ENCODE results near the gene TBX4. TPM values are rescaled to one million over a fixed set of nuclear protein-coding genes. Genes with fewer than 3 reads are reported as not detected.

TBX4 gene
- total RNA-seq, 1 donor from 2014 or later, result 1.6 TPM

DNA sequence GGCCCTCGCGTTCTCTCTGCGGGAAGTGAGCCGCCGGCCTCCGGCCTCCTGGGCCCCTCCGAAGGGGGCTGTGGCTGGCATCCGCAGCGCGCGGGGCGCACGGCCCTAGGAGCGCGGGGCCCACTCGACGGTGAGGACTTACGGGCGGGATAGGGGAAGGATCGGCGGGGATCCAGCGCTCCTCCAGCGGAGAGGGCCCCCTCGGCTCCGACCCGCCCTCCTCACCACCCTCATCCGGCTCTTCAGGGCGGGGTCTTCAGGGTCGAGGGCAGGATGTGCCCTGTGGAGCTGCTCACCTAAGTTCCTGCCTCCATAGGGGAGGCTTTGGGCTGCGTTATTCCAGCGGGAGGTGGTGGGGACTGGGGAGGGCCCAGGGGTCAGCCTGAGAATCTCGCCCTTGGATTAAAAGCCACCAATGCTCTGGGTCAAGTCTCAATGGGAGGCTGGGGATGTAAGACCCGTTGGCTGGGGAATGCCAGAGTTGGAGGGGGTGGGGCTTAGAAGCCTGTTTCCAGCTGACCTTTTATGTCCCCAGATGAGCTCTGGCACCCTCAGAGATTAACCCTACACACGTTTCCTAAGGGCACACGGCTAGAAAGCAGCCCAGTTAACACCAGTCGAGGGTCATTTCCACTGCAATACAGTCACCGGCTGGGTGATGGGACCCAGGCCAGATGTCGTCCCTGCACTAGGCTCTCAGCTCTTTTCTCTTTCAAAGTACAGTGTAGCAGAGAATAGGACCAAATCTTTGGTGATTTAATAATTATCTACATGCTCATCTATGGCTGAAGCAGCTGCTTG, 39.2 kb upstream of the TBX4 start:
- DNase-seq (ENCODE audit: low spot score), result no peak

DNA sequence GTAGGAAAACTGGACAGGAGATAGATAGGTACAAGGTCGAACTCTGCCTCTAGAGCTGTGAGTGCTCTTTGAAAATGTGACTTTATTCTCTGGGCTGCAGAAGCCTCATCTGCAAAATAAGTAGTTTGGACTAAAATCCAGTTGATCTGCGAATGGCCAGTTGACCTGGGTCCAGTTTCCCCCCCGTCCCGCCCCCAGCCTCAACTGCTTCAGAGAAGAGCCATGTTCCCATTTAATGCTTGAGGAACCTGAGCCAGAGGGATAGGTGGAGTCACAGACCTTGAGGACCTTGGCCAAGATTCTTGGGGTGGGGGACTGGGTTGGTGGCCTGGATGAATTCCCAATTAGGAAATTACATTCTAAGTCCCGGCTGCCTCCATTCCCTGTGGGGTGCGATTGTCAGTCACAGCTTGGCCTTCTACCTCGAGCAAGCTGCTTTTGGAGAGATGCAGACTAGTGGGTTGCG, 38.5 kb upstream of the TBX4 start:
- DNase-seq (ENCODE audit: low spot score), result no peak

DNA sequence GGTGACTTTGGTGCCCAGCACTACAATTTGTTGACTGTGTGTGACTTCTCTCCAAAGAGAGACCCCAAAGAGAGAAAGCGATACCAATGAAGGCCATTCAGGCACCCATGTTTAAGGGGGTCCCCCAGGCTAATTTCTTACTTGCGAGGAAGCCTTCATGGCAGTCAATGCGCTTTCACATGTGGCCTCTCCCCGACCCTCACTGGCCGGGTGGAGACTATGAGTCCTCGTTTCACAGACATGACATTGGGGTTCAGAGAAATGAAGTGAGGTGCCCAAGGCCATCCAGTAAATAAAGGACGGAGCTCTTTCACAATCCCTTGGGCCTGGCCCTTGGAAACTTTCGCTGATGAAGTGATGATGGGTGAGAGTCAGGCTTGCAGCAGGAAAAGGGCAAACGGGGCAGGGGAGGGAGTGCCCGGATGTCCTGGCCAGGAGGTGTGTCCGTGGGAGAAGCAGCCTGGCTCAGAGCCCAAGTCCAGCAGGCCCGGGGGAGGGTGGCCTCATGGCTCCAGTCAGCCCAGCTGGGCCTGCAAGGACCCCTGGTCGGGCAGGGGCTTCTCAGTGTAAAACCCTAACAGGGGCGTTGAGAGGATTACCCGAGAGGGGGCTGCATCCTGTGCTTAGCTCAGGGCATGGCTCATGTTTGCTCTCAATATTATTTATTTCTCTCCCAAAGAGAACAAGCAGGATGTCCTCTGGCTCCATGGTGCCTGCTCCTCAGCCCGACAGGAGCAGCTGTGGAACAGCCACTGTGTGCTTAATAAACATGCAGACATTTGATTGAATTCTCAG, 37.9 kb upstream of the TBX4 start:
- DNase-seq (ENCODE audit: low spot score), result no peak

DNA sequence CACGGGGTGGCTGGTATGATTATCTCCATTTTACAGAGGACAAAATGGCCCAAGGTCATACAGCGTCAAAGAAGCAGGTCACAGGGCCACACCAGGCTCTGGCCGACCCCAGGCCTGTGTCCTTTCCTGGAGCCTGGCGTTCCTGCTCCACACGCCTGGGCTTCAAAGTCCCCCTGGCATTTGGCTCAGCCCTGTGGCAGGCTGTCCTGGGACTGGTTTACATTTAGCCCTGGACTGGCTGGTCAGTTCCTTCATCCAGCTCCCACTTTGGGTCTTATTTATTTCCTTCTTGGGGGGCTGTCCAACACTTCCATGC, 37.3 kb upstream of the TBX4 start:
- no peak for DNase-seq (ENCODE audit: low spot score)

DNA sequence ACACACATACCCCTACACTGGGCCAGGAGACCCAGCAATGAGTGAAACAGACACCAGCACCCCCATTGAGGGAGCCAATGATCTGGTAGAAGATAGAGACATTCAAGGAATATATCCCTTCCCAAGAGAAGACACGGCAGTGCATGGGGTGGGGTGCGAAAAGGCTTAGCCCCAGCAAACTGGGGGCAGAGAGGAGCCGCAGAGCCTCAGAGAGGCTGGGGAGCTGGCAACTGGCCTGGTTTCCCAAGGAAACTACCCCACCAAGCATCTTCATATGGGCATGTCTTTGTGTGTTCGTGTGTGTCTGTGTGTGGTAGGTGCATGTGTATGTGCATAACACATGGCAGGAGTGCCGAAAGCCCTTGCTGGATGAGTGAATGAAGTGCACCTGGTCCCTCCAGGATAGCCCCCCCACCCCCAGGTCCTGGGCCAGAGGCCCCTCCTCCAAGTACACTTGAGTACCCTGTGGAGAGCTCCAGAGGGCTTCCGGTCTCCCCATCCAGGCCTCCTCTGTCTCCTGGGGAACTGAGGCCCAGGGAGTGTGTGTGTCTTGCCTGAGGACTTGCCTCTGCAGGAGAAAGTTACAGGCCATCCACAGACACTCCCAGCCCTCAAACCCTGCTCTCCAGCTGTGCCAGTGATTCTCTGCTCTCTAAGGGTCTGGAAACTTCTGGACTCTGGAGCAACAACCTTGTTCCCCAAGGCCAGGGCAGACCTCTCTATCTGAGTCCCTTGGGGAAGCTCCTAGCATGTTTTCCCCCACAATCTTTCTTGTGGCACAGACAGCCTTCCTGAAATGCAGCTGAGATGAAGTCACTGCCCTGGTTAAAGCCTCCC, 36.6 kb upstream of the TBX4 start:
- no peak for DNase-seq (ENCODE audit: low spot score)

DNA sequence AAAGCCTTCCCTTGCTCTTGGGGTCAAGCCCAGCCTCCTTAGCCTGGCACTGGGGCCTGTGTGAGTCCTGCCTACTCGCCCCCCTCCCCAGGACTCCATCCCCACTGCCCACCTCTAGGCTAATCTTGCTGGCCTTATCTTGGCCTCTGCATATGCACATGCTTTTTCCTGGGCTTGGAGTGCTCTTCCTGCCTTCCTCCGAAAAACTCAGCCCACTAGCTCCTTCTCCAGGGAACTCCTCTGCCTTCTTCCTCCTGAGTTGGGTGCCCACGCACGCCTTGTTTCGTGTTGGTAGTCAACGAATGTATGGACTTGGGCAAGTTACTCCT, 36.0 kb upstream of the TBX4 start:
- DNase-seq (ENCODE audit: low spot score), result no peak

DNA sequence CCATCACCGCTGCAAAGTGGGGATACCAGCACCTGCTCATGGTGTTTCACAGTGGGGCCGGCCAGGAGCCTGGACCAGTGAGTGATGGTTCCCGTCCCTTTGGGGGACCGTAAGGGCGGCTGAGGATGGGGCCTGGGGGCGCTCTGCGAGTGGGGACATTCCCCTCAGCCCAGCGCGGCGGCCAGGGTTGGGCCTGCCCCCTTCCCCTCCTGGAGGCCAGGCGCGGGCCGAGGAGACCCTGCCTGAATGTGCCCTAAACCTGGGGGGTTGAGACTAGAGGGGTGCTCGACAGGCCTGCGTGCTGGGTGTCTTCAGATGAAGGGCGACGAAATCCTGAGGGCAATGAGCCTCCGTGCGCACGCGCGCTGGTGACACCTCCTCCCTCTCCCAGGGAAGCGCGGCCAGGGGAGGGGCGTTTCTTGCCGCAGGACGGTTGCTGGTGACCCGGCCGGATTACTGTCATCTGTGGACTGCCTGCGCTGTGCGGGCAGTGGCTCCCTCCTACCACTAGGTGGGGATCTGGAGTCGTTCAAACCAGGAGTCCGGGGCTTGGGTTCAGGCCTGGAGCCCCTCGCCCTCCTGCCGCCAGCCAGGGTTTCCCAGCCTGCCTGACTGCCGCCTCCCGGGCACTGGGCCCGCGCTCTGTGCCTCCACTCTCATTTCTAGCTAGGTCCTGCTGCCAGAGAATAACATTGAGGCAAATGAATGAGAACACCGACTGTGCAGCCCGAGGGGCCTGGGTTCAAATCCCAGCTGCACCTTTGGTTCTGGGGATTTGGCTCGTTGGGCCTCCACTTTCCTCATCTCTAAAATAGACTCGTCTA, 35.5 kb upstream of the TBX4 start:
- DNase-seq (ENCODE audit: low spot score), result peak; percentile 86

DNA sequence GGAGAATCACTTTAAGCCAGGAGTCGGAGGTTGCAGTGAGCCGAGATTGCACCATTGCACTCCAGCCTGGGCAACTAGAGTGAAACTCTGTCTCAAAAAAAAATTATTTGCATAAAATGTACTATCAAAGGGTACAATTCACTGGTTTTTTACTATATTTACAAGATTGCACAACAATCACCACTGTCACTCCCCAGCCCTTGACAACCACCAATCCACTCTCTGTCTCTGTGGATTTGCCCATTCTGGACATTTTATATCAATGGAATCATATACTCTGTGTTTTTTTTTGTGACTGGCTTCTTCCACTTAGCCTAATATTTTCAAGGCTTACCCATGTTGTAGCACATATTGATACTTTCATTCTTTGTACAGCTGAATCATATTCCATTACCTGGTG, 33.8 kb upstream of the TBX4 start:
- no peak for DNase-seq (ENCODE audit: low spot score)

DNA sequence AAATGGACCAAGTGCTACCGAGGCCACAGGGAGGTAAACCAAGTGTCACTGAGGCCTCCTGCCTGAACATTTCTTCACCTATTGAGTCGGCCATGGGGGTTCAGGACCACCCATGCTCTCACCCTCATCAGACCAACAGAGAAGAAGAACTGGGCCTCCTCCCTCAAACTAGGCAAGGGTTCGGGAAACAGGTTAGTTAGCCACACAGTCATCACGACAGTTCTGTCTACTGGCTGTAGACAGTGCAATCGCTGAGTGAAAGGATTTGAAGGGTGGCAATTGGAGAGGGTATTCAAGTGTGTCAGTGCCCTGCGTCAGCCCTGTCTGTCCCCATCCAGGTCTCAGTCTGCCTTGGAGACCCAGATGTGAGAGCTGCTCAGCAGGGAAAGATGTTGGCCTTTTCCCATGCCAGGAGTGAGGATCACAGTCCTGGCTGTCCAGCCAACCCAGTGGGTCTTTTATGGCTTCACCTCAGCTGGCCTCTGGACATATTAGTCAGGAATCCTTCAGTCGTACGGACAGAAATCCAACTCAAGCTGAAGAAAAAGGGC, 32.7 kb upstream of the TBX4 start:
- no peak for DNase-seq (ENCODE audit: low spot score)

DNA sequence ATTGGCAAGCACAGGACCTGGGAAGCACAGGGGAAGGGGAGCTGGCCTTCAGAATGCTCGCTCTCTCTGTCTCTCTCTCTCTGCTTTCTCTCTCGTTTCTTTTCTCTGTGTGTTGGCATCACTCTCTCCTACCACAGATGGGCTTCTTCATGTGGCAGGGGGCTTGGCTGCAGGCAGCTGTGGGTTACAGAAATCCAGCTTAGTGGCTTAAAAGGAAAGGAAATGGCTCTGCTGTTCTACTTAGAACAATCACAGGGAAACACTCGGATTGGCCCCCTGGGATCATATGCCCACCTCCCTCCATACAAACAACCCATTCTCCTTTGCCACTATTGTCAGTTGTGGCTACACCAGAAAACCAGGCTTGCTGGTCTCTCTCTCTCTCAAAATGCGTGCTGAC, 32.2 kb upstream of the TBX4 start:
- DNase-seq (ENCODE audit: low spot score), result no peak

DNA sequence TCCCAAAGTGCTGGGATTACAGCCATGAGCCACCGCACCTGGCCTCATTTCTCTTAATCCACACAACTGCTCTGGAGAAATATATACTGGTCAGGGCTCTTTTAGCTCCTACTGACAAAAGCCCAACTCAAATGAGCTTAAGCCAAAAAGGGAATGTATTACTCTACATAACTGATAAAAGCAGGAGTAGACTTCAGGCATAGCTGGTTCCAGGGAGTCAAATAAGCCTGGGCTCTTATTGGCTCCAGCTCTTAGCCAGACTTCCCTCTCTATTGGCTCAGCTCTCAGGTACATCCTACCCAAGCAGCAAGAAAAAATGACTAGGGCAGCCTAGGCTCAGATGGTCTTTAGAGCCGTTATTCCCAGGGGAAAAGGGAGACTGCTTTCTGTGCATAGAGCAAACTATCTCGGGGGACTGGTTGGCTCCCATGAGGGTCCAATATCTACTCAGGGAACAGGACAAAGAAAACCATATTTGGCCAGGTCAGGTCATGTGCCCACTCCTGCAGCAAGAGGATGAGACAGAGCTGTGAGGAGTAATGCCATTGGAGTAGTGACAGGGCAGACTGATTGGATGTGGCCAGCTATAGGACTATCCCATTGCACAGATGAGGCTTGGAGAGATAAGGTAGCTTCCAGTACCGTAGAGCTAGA, 31.4 kb upstream of the TBX4 start:
- DNase-seq (ENCODE audit: low spot score), result no peak

DNA sequence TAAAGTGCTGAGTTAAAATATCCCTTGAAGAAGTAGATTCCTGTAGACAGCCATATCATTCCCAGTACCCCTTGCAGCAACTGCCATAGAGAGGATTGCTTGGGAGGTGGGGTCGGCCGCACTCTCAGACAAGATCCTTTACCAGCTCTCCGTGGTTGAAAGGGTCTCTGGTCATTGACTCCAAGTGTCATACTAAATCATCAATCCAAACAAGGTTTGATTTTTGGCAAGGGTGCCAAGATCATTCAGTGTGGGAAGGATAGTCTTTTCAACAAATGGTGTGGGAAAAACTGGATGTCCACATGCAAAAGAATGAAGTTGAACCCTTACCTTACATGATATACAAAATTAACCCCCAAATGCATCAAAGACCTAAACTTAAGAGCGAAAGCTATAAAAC, 30.8 kb upstream of the TBX4 start:
- no peak for DNase-seq (ENCODE audit: low spot score)

DNA sequence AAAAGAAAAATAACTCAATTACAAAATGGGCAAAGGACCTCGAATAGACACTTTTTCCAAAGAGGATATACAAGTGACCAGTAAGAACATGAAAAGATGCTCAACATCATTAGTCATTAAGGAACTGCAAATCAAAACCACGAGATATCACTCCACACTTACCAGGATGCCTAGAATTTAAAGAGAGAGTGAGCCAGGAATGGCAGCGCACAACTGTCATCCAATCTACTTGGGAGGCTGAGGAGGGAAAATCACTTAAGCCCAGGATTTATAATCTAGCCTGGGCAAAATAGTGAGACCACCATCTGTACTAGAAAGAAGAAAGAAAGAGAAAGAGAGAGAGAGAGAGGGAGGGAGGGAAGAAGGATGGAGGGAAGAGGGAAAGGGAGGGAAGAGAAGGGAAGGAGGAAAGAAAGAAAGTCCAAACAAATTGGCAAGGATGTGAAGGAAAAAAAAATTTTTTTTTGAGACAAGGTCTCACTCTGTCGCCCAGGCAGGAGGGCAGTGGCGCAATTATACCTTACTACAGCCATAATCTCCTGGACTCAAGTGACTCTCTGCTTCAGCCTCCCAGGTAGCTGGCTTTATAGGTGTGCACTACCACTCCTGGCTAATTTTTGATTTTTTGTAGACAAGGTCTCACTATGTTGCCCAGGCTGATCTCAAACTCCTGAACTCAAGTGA, 30.0 kb upstream of the TBX4 start:
- no peak for DNase-seq (ENCODE audit: low spot score)

DNA sequence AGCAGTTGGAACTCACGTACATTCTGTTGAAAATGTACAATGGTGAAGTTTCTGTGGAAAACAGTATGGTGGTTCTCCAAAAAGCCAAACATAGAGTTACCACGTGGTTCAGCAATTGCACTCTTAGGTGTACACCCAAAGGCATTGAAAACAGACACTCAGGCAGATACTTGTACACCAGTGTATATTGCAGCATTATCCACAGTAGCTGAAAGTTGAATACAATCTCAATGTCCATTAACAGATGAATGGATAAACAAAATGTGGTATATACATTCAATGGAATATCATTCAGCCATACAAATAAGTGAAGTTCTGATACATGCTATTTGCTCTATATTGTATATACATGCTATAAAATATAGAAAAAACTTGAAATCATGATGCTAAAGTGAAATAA, 29.4 kb upstream of the TBX4 start:
- DNase-seq (ENCODE audit: low spot score), result no peak

DNA sequence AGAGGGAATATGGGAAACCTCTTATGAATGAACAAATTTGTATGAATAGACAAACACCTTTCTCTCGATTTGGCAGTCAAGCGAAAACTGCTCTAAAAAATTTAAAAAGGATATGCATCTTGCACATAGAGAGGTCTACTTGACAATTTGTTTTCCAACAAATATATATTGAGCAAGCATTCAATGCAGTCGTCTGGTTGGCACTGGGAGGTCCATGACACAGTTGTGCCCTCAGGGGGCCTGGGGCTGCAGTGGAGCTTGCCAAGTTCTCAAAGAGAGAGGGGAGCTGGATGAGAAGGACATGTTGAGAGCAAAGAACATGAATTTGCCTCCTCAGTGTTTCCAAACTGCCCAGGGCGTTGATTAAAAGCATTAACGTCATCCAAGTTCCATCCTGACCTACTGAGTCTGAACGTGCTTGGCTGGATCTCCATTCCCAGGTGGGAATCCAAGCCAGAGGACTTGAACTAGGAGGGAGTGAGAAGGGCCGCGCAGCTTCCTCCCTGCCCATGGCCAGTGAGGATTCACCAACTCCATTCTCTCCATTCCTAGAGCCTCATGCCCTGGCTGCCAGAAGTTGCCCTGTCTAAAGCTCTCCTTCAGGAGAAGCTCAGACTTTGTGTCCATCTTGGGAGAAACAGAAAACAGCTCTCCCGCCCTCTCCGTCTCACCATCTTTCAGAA, 28.1 kb upstream of the TBX4 start:
- no peak for DNase-seq (ENCODE audit: low spot score)

DNA sequence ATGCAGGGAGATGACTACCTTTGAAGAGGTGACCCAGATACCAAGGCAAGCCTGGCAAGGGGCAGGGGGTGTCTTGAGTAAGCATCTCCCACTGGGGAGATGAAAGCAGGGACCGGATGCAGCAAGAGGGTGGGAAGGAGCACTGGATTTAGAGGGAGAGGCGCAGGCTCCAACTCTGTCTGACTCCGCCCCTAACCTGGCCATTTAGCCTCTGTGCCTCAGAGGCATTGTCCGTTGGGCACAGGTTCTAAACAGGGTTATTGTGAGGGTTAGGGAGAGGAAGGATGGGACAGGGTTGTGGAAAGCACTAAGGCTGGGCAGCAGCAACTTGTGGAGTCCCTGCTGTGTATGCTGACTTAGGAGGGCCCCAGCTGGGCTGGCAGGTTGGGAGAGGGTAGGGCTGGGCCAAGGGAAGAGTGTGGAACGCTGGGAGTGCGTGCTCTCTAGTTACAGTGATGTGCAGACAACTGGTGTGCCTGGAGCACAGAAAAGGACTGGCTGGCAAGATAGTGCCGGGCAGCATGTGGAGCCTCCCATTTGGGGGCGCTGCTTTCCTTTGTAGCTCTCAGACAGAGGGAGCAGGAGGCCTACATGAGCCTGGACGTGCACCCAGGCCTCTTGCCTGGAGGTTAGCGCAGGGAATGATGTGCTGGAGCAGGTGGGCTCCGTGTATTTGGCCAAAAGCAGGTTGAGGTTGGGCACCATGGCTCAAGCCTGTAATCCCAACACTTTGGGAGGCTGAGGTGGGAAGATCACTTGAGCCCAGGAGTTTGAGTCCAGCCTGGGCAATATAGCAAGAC, 26.3 kb upstream of the TBX4 start:
- no peak for DNase-seq (ENCODE audit: low spot score)

DNA sequence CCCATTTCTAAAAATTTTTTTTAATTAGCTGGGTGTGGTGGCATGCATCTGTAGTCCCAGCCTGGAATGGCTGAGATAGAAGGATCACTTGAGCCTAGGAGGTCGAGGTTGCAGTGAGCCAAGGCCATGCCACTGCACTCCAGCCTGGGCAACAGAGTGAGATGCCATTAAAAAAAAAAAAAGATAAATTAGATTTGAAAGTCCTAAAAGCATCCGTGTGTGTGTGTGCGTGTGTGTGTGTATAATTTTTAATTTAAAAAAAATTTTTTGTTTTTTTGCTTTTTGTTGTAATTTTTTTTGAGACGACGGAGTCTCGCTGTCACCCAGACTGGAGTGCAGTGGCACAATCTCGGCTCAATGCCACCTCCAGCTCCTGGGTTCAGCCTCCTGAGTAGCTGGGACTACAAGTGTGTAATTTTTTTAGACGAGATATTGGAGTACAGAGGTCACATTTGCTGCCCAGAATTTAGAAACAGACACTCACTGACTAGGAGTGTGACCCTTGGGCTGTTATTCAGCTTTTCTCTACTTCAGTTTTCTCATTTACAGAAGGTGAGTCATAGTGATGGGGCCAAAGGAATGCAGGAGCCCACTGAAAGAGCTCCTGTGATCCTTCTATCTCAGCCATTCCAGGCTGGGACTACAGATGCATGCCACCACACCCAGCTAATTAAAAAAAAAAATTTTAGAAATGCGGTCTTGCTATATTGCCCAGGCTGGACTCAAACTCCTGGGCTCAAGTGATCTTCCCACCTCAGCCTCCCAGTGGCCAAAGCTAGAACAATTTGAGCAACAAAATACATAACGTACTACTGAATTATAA, 25.5 kb upstream of the TBX4 start:
- DNase-seq (ENCODE audit: low spot score), result no peak

DNA sequence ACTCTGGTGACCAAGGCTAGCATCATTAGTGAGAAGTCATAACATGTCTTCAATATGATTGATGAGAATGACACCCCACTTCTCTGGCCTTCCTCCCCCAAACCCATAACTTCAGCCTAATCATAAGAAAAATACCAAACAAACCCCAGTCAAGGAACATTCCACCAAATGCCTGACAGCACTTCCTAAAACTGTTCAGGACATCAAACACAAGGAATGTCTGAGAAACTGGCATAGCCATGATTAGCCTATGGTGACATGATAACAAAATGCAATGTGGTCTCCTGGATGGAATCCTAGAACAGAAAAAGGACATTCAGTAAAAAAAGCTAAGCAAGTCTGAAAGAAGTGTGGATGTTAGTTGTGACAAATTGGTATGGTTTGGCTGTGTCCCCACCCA, 24.7 kb upstream of the TBX4 start:
- no peak for DNase-seq (ENCODE audit: low spot score)
